ENCODE data around the gene MGME1. TPM values are rescaled to one million over a fixed set of nuclear protein-coding genes. Genes with fewer than 3 reads are reported as not detected.
"Not testable (repeated sequence)": the region's sequence is repeated elsewhere in the genome, so short reads cannot be mapped to it uniquely, and the experiment has no call there.

The MGME1 gene
- polyA plus RNA-seq, 3 donors, result 40.1 to 46.0 (median 41.4) TPM

- no peak for DNase-seq (ENCODE audit: extremely low read depth in 1 of 11, low read depth in 9 of 11, low spot score in 4 of 11)
These were observed 36.6 kb downstream of the MGME1 start for GRCh38 chr20:18005170-18005989.

GRCh38 chr20:18005990-18006364 lies 37.2 kb downstream of the MGME1 start:
- DNase-seq (ENCODE audit: extremely low read depth in 1 of 11, low read depth in 9 of 11, low spot score in 4 of 11), result no peak

GRCh38 chr20:18006684-18007083 lies 37.9 kb downstream of the MGME1 start:
- DNase-seq (ENCODE audit: extremely low read depth in 1 of 11, low read depth in 9 of 11, low spot score in 4 of 11), result no peak

GRCh38 chr20:18007534-18008292 lies 38.9 kb downstream of the MGME1 start:
- no peak for DNase-seq (ENCODE audit: extremely low read depth in 1 of 11, low read depth in 9 of 11, low spot score in 4 of 11)

GRCh38 chr20:18009116-18009515 lies 40.3 kb downstream of the MGME1 start:
- DNase-seq (ENCODE audit: extremely low read depth in 1 of 11, low read depth in 9 of 11, low spot score in 4 of 11), result no peak

GRCh38 chr20:18011482-18011881 lies 42.7 kb downstream of the MGME1 start:
- DNase-seq (ENCODE audit: extremely low read depth in 1 of 11, low read depth in 9 of 11, low spot score in 4 of 11), result no peak

- no peak for DNase-seq (ENCODE audit: extremely low read depth in 1 of 11, low read depth in 9 of 11, low spot score in 4 of 11)
These were observed 43.3 kb downstream of the MGME1 start for GRCh38 chr20:18011951-18012645.

- no peak for DNase-seq (ENCODE audit: extremely low read depth in 1 of 11, low read depth in 9 of 11, low spot score in 4 of 11)
These were observed 44.1 kb downstream of the MGME1 start for GRCh38 chr20:18012901-18013300.

GRCh38 chr20:18014411-18014810 lies 45.6 kb downstream of the MGME1 start:
- DNase-seq (ENCODE audit: extremely low read depth in 1 of 11, low read depth in 9 of 11, low spot score in 4 of 11), result no peak

- no peak for DNase-seq (ENCODE audit: extremely low read depth in 1 of 11, low read depth in 9 of 11, low spot score in 4 of 11)
These were observed 48.0 kb downstream of the MGME1 start for GRCh38 chr20:18016772-18017171.

- DNase-seq (ENCODE audit: extremely low read depth in 1 of 11, low read depth in 9 of 11, low spot score in 4 of 11), result no peak
These were observed 49.3 kb downstream of the MGME1 start for GRCh38 chr20:18018100-18018499.

- no peak for DNase-seq (ENCODE audit: extremely low read depth in 1 of 11, low read depth in 9 of 11, low spot score in 4 of 11)
These were observed 50.2 kb downstream of the MGME1 start for GRCh38 chr20:18019068-18019467.

GRCh38 chr20:18020931-18021330 lies 52.1 kb downstream of the MGME1 start:
- no peak for DNase-seq (ENCODE audit: extremely low read depth in 1 of 11, low read depth in 9 of 11, low spot score in 4 of 11)

- DNase-seq (ENCODE audit: extremely low read depth in 1 of 11, low read depth in 9 of 11, low spot score in 4 of 11), result no peak
These were observed 55.8 kb downstream of the MGME1 start for GRCh38 chr20:18024606-18025127.

- not testable (repeated sequence) for DNase-seq (ENCODE audit: extremely low read depth in 1 of 11, low read depth in 9 of 11, low spot score in 4 of 11)
These were observed 58.2 kb downstream of the MGME1 start for GRCh38 chr20:18027011-18027410.

- no peak for DNase-seq (ENCODE audit: extremely low read depth in 1 of 11, low read depth in 9 of 11, low spot score in 4 of 11)
These were observed 61.2 kb downstream of the MGME1 start for GRCh38 chr20:18030020-18030419.

- DNase-seq (ENCODE audit: extremely low read depth in 1 of 11, low read depth in 9 of 11, low spot score in 4 of 11), result no peak
These were observed 62.2 kb downstream of the MGME1 start for GRCh38 chr20:18031050-18031449.

GRCh38 chr20:18031888-18032509 lies 63.2 kb downstream of the MGME1 start:
- DNase-seq (ENCODE audit: extremely low read depth in 1 of 11, low read depth in 9 of 11, low spot score in 4 of 11), result no peak

Data from renal cortex interstitium (tissue), 11 donors.